HG02588 (cell line): ENCODE data around the gene CASP10.
A peak's percentile ranks its signal among the peaks of the same experiment; 100 is the strongest.

ENCODE experiments used
- ATAC-seq: cut with Tn5 transposase; IDR thresholded peaks from one replicate; pipeline ENCODE4 v1.9.1; 2021; ENCODE audit warnings: mild to moderate bottlenecking, moderate library complexity; ENCODE audit not compliant: unreplicated experiment

Gene CASP10

GRCh38 chr2:201195331-201195730 is 12.4 kb downstream of the CASP10 start:
- no peak for ATAC-seq

GRCh38 chr2:201196003-201196402 is 13.1 kb downstream of the CASP10 start:
- ATAC-seq = no peak

GRCh38 chr2:201196803-201197202 is 13.9 kb downstream of the CASP10 start:
- no peak for ATAC-seq

GRCh38 chr2:201197781-201198180 is 14.8 kb downstream of the CASP10 start:
- no peak for ATAC-seq

GRCh38 chr2:201199847-201200246 is 16.9 kb downstream of the CASP10 start:
- ATAC-seq = no peak

GRCh38 chr2:201200345-201200744 is 17.4 kb downstream of the CASP10 start:
- no peak for ATAC-seq

- no peak for ATAC-seq
Measured at GRCh38 chr2:201201371-201201770, 18.4 kb downstream of the CASP10 start.

- no peak for ATAC-seq
Measured at GRCh38 chr2:201203916-201204654, 21.1 kb downstream of the CASP10 start.

- ATAC-seq = no peak
Measured at GRCh38 chr2:201204655-201205514, 21.9 kb downstream of the CASP10 start.

- ATAC-seq = no peak
Measured at GRCh38 chr2:201205515-201205849, 22.5 kb downstream of the CASP10 start.

- peak; percentile 65 for ATAC-seq
Measured at GRCh38 chr2:201208563-201209252, 25.8 kb downstream of the CASP10 start.

- ATAC-seq = no peak
Measured at GRCh38 chr2:201215963-201216362, 33.0 kb downstream of the CASP10 start.

- ATAC-seq = no peak
Measured at GRCh38 chr2:201216918-201217317, 34.0 kb downstream of the CASP10 start.

GRCh38 chr2:201218780-201219179 is 35.8 kb downstream of the CASP10 start:
- ATAC-seq = no peak

GRCh38 chr2:201219328-201220096 is 36.6 kb downstream of the CASP10 start:
- no peak for ATAC-seq

- no peak for ATAC-seq
Measured at GRCh38 chr2:201220102-201220570, 37.2 kb downstream of the CASP10 start.

GRCh38 chr2:201223089-201224073 is 40.4 kb downstream of the CASP10 start:
- peak; percentile 94 for ATAC-seq

GRCh38 chr2:201228271-201228911 is 45.5 kb downstream of the CASP10 start:
- no peak for ATAC-seq

GRCh38 chr2:201228912-201229290 is 46.0 kb downstream of the CASP10 start:
- ATAC-seq = no peak
